Large intestine (tissue), 3 donors: ENCODE data around the gene TM4SF4. TPM values are rescaled to one million over a fixed set of nuclear protein-coding genes. Genes with fewer than 3 reads are reported as not detected.
A peak's percentile ranks its signal among the peaks of the same experiment; 100 is the strongest.

ENCODE experiments used
- DNase-seq, 2 donors: peaks; one replicate each; pipeline versions ENCODE4 v3.0.0 to v3.0.0-alpha.2; 2013
- H3K27ac ChIP-seq: one replicate; pipeline ENCODE4 v1.5.1; 2013; ENCODE audit warnings: low read length
- H3K27me3 ChIP-seq: 2 replicates; pipeline ENCODE4 v1.6.1; 2013; ENCODE audit warnings: low read length; ENCODE audit not compliant: control insufficient read depth, insufficient read depth
- H3K36me3 ChIP-seq: 2 replicates; pipeline ENCODE4 v1.6.1; 2013; ENCODE audit warnings: low read length; ENCODE audit not compliant: control insufficient read depth, insufficient read depth
- H3K4me1 ChIP-seq: one replicate; pipeline ENCODE4 v1.6.1; 2013; ENCODE audit warnings: low read length; ENCODE audit not compliant: control insufficient read depth, insufficient read depth
- H3K4me3 ChIP-seq: one replicate; pipeline ENCODE4 v1.5.1; 2013; ENCODE audit warnings: low read length
- H3K9me3 ChIP-seq: one replicate; pipeline ENCODE4 v1.6.1; 2013; ENCODE audit warnings: mild to moderate bottlenecking, low read depth, low read length, moderate library complexity; ENCODE audit not compliant: control insufficient read depth
- WGBS: methylation state at CpG from one replicate; pipeline ENCODE4 v1.1.5; 2013; ENCODE audit warnings: low lambda C conversion rate; ENCODE audit not compliant: insufficient coverage; 5-methylcytosine and 5-hydroxymethylcytosine counted together
- polyA plus RNA-seq: library from polyadenylated mRNA; unstranded; fragments of 120-200 nt; gene quantifications from one replicate; pipeline ENCODE4 v1.2.1, GENCODE V29; 2013

Gene TM4SF4
- polyA plus RNA-seq, 1 donor, result 56.5 TPM

DNA sequence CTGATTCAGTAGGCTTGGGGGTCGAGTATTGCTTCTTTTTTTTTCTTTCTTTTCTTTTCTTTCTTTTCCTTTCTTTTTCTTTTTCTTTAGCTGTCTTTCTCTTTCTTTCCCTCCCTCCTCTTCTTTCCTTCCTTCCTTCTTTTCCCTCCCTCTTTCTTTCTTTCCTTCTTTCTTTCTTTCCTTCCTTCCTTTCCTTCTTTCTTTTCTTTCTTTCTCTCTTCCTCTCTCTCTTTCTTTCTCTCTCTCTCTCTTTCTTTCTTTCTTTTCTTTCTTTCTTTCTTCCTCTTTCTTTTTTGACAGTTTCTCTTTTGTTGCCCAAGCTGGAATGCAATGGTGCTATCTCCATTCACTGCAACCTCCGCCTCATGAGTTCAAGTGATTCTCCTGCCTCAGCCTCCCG is 36.0 kb downstream of the TM4SF4 start:
- WGBS, result 90% methylated on average over 1 of the region's 3 CpGs
- Histone ChIP-seq H3K4me1 (no peaks in the 10 kb centered on the region), H3K9me3 (no peaks in the 10 kb centered on the region), H3K36me3 (no peaks in the 10 kb centered on the region), H3K27me3 (no peaks in the 10 kb centered on the region), H3K4me3 (no peak overlapping the region), H3K27ac (no peak overlapping the region)
- no peak for DNase-seq

DNA sequence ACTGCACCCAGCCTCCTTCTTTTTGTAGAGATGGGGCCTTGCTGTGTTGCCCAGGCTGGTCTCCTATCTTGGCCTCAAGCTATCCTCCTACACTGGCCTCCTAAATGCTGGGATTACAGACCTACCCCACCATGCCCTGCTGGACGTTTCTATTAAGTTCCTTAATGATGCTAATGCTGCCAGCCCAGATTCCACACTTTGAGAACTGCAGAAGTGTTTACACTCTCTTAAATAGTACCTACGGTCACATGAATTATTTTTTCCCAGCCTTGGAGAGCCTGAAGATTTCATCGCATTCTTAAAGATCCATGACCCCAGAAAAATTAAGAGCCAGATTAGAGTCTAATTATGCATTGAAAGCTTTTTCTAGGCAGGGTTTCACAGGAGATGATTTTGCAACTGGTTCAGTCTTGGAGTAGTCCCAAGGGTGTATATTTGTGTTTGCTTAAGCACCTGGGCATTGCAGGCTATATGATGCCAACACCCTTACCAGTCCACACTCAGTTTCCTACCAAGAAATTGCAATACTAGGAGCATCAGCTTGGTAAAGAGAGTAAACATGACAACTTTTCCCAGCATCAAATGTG is 36.6 kb downstream of the TM4SF4 start:
- no peaks in the 10 kb centered on the region for H3K9me3 ChIP-seq
- no peak overlapping the region for H3K27ac ChIP-seq
- H3K36me3 ChIP-seq, result no peaks in the 10 kb centered on the region
- DNase-seq, result no peak
- H3K4me1 ChIP-seq, result no peaks in the 10 kb centered on the region
- no peak overlapping the region for H3K4me3 ChIP-seq
- no CpG with 5 or more reads among the region's 3 CpGs for WGBS
- no peaks in the 10 kb centered on the region for H3K27me3 ChIP-seq

DNA sequence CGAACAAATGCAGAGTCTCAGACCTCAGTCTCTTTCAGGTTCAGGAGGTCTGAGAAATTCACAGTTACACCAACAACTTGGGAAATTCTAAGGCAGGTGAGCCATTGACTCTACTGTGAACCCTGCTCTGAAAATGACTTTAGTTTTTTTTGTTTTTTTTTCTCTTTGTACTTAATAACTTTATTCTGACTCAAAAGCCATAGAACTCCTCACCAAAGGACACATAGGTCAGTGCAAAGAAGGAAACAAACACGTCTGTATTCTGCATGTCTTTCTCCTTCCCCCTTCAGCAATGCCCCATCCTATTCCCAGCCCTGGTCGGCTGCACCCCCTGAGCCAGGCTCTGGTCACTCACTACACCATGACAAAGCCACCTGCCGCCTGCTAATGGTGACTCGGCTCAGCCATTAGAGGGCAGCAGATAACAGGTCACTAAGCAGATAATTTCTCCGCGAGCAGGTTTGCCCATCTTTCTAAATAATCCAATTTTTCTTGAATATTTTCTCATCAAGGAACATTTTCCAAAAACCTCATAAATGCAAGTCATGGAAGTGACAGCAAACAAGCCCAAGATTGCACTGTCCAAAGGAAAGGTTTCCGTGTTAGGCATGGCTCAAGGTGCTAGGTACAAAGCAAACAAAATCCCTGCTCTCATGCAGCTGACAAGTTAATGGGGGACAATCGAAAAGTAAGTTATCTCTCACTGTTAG is 37.7 kb downstream of the TM4SF4 start:
- no CpG with 5 or more reads among the region's 9 CpGs for WGBS

DNA sequence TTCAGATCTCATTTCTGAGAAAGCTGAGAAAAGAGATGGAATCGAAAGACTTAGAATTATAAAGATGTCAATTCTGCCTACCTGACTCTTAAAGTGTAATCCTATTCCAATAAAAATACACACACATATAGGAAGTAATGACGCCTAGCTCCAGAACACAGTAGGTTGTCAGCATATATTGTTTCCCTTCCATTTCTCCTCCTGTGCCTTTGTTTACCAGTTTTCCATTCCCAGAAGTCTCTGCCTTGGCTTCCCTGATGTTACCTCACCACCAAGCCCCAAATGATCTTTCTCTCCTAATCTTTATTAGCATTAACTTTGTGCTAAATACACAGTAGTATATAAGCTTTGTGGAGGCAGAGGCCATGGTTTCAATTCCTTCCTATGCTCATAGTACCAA is 40.0 kb downstream of the TM4SF4 start:
- no peak overlapping the region for H3K4me3 ChIP-seq
- 80% methylated on average over 2 of the region's 2 CpGs for WGBS
- no peak overlapping the region for H3K27ac ChIP-seq
- H3K4me1 ChIP-seq, result no peaks in the 10 kb centered on the region
- no peak for DNase-seq
- H3K36me3 ChIP-seq, result no peaks in the 10 kb centered on the region
- H3K27me3 ChIP-seq, result no peaks in the 10 kb centered on the region
- no peaks in the 10 kb centered on the region for H3K9me3 ChIP-seq

More for the DNA sequence above, 37.7 kb downstream of the TM4SF4 start:
- Histone ChIP-seq H3K27me3 (no peaks in the 10 kb centered on the region), H3K4me1 (no peaks in the 10 kb centered on the region), H3K9me3 (no peaks in the 10 kb centered on the region), H3K27ac (no peak overlapping the region), H3K4me3 (no peak overlapping the region), H3K36me3 (no peaks in the 10 kb centered on the region)
- DNase-seq, result peak; percentile 35 to 58

DNA sequence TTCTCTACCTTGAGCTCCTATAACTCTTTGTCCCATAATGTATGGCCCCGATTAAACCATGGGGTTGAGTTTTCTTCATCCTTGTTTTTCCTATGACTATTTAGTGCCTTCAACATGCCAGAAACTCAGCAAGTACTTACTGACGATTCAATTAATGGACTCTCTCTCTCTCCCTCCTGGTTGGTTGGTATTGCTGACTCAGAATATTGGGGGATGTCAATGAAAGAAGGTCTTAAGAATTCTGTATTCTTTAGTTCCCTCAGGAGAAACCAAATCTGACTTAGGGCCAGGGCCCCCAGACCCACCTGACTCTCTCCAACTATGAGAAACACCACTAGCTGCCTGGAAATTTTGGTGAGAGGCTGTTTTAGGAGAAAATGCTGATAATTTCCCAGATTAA is 40.8 kb downstream of the TM4SF4 start:
- Histone ChIP-seq H3K27me3 (no peaks in the 10 kb centered on the region), H3K9me3 (no peaks in the 10 kb centered on the region), H3K4me3 (no peak overlapping the region), H3K36me3 (peaks cover under 1% of the 10 kb centered on the region), H3K4me1 (no peaks in the 10 kb centered on the region), H3K27ac (no peak overlapping the region)
- DNase-seq, result no peak
- WGBS, result no CpG with 5 or more reads among the region's 2 CpGs

DNA sequence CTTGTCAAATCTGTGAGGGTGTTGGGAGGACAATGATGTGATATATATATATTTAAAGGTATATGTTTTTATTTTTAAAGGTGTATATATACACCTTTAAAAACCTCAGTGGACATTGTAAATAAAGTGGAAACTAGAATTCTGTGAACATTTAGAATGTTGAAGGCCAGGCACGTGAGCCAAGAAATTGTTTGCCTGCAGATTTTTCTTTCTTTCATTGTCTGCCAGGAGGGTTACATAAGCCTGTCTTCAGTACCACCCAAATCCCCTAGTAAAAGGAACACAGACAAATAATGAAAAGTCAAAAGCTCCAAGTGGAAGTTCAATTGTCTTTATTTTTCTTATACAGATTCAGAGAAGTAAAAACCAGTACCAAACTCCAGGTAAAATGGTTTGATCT is 42.4 kb downstream of the TM4SF4 start:
- peaks cover 7% of the 10 kb centered on the region for H3K36me3 ChIP-seq
- no peak overlapping the region for H3K27ac ChIP-seq
- H3K9me3 ChIP-seq, result no peaks in the 10 kb centered on the region
- no peaks in the 10 kb centered on the region for H3K4me1 ChIP-seq
- no peak for DNase-seq
- WGBS, result no CpG with 5 or more reads among the region's 1 CpG
- no peak overlapping the region for H3K4me3 ChIP-seq
- no peaks in the 10 kb centered on the region for H3K27me3 ChIP-seq

DNA sequence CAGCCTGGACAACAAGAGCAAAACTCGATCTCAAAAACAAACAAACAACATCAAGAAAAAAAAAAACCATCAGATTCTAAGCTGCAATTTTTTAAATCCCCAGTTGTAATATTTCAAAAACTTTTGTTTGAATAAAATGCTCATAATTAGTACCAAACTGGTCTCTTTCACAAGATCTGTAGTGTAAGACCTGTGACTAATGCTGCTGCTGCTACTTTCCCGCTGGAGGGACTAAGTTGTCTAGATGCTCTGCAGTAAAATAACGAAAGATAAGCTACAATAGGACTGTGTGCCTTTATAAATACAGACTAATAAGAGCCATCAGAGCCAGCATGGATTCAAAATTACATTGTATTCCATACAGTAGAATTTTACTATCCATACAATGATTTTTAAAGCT is 45.4 kb downstream of the TM4SF4 start:
- H3K9me3 ChIP-seq, result no peaks in the 10 kb centered on the region
- no peak for DNase-seq
- peaks cover 12% of the 10 kb centered on the region for H3K36me3 ChIP-seq
- 100% methylated on average over 1 of the region's 3 CpGs for WGBS
- no peaks in the 10 kb centered on the region for H3K4me1 ChIP-seq
- H3K4me3 ChIP-seq, result no peak overlapping the region
- no peaks in the 10 kb centered on the region for H3K27me3 ChIP-seq
- no peak overlapping the region for H3K27ac ChIP-seq

DNA sequence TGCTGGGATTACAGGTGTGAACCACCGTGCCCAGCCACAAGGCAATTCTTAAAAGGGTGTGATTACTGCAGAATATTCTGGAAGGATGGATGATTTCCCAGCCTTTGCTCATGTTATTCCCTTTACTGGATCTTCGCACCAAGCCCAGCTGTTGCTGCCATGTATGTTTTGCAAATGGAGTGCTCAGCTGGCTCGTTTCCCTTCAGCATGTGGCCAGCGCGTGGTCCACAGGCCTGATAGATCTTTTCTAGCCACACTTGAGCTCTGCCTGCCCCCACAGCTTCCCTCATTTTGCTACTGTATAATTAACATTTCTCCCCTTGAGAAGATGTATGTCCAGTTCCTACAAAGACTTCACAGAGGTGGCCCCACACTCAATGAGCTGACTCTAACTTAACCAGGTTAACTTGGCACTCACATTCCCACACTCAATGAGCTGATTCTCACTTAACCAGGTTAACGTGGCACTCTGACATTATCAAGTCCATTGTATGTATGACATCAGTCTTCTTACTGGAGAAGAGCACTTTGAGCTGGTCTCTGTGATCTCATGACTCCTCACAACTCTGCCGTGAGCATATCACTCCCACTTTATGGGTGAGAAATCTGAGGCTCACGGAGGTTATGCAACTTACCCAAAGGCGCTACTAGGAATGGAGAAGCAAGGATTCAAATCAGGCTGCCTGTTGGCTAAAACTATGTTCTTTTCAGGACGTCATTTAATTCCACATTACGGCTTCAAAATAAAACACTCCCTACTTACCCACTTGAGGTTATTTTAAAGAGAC is 49.2 kb downstream of the TM4SF4 start:
- DNase-seq, result no peak
- Histone ChIP-seq H3K4me1 (no peaks in the 10 kb centered on the region), H3K4me3 (no peak overlapping the region), H3K27ac (no peak overlapping the region), H3K27me3 (no peaks in the 10 kb centered on the region), H3K9me3 (no peaks in the 10 kb centered on the region), H3K36me3 (peaks cover 18% of the 10 kb centered on the region)
- 92% methylated on average over 5 of the region's 11 CpGs for WGBS

DNA sequence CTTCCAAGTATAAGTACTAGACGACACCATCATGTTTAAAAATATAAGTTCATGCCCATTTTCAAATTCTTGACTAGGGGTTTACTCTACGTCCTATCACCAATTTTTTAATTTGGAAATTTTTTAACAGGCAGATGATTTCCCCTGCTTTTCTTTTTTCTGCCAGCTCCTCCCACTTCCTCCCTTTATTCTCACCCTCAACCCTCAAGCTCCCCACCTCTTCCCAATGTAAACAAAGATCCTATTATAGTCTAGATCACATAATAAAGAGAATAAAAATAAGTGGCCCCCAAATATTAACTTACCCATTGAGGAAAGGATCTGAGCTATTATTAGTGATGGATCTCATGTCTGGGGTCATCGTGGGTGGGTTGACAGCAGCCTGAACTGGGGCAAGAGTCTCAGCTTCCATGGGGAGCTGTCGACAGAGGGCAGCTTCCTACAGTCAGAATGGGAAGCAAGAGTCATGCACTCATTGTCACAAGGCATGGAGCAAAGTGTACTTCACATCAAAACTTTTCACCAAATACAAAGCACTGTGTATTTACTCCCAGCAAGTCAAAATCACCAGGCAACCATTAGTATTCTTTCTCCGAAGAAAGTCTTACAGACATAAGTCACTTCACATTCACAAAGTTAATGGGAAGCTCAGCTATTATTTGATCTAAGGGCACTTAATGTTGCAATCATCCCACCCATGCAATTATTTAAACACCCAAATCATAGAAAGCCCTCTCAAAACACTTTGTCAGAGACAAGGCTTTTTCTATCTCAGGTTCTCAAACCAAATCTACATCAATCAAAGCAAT is 53.2 kb downstream of the TM4SF4 start:
- Histone ChIP-seq H3K36me3 (peaks cover 12% of the 10 kb centered on the region), H3K4me1 (no peaks in the 10 kb centered on the region), H3K9me3 (no peaks in the 10 kb centered on the region), H3K4me3 (no peak overlapping the region), H3K27me3 (no peaks in the 10 kb centered on the region), H3K27ac (no peak overlapping the region)
- peak in 1 of 2 donors; percentile 28 for DNase-seq
- 73% methylated on average over 3 of the region's 5 CpGs for WGBS

DNA sequence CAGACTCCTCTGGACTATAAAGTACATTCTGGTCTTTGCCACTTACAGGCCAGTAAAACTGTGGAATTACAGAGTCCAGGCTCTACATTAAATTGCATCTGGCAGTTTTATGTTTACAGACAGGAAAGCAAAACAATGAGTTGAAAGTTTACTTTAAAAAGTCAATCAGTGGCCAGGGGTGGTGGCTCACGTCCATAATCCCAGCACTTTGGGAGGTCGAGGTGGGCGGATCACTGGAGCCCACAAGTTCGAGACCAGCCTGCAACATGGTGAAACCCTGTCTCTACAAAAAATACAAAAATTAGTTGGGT is 53.8 kb downstream of the TM4SF4 start:
- no CpG with 5 or more reads among the region's 4 CpGs for WGBS
- no peak overlapping the region for H3K27ac ChIP-seq
- no peaks in the 10 kb centered on the region for H3K9me3 ChIP-seq
- H3K4me1 ChIP-seq, result no peaks in the 10 kb centered on the region
- no peak for DNase-seq
- no peaks in the 10 kb centered on the region for H3K27me3 ChIP-seq
- peaks cover 12% of the 10 kb centered on the region for H3K36me3 ChIP-seq
- H3K4me3 ChIP-seq, result no peak overlapping the region
